ENCODE measurements around the gene MYO9A. TPM values are rescaled to one million over a fixed set of nuclear protein-coding genes. Genes with fewer than 3 reads are reported as not detected.
A peak's percentile ranks its signal among the peaks of the same experiment; 100 is the strongest.

The MYO9A gene
- total RNA-seq, 1 donor from 2014 or later, result 19.9 TPM

DNA sequence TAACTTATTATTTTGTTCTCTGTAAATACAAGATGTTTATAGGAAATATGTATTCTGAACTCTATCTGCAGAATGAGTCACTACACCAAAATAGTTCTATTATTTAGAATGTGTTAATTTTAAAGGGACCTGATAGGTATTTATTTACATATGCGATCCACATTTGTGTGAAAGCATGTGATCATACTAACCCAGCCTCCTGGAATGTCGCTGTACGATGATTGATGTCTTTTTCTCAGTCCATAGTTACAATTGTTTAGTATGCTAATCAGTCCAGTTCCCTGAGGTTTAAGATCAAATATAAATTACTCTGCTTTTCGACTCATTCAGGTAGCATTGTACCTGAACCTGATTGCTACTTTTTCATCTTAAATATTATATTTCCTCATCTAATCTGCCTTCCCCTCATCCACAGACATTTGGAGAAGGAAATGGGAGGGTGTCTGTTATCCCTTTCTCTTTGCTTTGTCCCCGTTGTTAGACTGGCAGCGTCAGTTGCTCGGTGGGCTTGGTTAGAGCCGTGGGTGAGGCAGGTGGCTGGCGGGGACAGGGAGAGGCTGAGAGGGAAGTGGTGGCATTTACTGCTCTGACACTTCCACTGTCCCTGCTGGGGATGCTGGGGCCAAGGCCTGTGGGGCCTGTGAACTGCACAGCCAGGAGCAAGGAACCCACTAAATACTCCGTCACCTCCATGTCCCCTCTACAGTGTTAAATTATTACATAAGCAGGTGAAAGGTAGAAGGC, 335.4 kb downstream of the MYO9A start:
- DNase-seq (ENCODE audit: low read depth in 2 of 2), result peak in 1 of 2 donors; percentile 28

DNA sequence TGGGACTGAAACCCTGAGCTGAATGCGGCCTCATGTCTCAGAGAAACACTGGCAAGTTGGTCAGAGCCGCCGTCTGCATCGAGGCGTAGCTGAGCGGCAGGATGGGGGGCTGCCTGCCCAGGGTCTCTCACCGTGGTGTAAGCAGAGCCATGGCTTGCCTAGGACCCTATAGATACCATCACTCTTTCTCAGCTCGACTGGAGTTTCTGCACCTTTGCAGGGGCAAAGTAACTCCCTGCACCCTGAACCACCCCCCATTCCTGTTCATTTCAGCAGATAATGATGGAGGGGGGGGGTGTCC, 336.0 kb downstream of the MYO9A start:
- DNase-seq (ENCODE audit: low read depth in 2 of 2), result no peak

DNA sequence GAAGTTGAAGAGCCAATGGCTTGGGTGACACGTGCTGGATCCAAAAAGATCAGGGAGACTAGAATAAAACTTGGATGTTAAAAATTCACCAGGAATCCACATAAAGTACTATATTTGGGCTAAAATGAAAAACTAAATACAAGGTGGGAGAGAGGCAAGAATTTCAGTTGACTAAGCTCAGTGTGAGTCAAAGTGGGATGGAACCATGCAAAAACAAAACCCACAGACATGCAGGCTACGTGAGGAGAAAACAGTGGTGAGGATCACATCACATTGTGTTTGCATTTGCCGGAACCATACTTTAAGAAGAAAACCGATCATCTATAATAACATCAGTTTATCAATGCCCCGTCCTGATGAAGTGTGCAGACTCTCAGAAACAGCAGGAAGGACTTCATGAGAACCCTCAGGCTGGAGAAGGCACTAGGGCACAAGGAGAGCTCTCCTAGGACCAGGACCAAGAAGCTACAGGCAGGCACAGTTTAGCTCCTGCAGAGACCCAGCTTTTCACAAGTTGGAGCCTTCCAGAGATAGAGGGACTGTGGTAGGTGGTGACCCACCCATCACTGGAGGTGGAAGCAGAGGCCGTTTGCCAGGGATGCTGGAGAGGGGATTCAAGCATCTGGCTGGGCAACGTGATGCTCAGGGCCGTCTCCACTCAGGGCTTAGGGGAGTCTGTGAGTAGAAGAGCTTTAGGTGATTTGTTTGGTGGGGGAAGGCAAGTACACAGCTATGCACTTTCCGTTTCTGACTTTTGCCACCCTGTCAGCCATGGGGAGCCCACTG, 336.6 kb downstream of the MYO9A start:
- no peak for DNase-seq (ENCODE audit: low read depth in 2 of 2)

DNA sequence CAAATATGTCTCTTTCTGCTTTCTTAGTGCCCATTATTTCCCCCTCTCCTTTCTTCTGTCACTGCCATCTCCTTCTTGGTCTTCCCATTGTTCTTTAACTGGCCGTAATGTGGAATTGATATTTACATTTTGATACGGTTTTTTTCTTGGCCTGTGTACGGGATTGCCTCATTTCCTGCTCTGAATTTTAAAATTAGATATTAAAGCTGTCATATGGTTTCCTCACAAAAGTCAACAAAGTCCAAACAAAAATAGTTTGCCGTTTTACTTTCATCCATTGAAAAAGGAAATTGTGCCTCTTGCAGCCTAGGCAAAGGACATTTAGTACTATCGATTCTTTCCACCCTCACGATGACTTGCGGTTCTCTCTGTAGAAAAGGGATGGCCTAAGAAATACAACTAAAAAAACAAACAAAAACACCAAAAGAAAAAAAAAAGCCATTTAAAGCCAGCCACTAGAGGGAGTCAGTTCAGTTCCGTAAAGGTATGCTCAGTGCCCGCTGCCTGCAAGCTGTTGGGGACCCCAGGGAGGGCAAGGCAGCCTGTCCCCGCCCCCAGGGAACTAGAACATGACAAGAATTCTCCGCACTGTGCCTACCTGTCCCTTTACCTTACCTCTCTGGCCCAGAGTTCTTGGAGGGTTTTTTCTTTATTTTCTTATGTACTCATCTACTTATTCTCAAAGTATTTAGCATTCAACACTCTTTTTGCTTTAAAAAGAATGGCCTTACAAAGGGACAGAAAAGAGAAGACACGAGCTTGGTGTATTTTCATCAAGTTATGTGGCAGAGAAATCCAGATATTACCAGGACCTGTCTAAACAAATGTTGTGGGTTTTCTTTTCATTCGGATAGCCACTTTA, 337.6 kb downstream of the MYO9A start:
- peak; percentile 63 to 80 for DNase-seq (ENCODE audit: low read depth in 2 of 2)

DNA sequence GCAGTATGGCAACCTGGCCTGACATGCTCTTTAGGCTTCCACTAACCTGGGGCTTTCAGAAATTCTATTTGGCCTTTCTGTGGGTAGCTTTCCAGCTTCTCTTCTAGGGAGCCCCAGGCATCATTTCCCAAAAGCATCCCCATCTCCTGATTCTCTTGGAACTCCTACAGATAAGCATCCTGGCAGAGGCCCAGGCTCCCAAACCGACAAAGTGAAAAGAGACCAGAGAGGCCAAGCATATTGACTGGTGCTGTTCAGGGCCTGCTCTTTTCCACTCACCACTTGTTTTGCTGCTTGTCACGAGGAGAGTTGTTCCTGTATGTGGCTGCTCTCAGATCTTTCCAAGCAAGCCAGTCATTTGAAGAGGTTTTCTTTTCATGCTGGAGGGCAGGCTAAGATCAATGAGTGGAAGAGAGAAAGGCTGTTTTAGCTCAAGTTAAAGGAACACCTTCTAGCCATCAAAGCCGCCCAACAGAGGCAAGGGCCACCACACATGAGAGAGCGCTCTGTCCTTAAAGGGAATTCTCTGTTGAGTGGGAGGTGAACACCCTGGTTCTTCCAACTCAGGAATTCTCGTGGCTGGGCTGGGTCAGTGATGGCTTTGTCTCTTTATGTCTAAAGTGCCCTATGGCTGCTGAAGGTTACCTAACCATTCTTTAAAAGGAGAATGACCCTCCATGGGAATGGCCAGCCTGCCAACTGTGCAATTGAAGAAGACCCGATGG, 338.7 kb downstream of the MYO9A start:
- DNase-seq (ENCODE audit: low read depth in 2 of 2), result no peak

DNA sequence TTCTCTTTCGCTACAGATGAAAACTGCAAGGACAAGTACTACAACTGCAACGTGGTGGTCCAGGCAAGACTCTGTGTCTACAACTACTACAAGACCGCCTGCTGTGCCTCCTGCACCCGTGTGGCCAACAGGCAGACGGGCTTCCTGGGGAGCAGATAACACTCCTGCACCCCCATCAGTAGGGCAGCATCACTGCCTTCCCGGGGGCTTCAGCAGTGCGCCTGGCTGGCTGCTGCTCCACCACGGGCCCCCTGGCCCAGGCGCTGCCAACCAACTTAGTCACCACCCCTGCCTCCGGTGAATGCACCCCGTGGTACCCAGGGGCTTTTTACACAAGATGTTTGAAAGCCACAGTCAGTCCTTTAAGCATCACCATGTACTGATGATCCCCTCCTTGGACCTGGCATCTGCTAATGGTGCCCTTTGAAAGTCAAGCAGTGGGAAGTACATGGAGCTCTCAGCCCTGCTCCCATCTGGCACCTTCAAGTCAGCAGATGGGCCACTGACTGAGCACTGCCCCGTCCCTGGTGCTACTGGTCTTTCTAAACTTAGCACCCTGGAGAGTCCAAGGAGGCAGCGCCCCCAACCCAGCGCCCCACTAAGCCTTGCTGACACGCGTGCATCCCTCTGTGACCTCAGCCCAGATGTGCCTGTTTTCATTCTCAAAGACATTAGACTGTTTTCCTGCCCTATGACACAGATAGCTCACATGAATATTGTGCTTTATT, 340.6 kb downstream of the MYO9A start:
- no peak for DNase-seq (ENCODE audit: low read depth in 2 of 2)

DNA sequence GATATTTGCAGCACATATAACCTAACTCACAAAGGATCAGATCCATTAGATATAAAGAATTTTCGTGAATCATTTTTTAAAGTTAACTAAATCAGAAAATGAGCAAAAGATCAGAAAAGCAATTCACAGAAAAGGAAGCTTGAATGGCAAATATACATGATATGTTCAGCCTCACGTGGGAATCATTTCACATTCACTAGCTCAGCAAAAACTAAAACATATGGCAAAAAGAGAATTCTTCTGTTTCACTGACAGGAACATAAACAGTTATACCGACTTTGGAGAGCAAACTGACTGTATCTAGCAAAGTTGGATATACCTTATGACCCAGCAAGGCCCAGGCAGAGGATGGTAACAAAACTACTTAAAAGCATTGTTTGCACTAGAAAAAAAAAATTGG, 341.6 kb downstream of the MYO9A start:
- DNase-seq (ENCODE audit: low read depth in 2 of 2), result no peak

DNA sequence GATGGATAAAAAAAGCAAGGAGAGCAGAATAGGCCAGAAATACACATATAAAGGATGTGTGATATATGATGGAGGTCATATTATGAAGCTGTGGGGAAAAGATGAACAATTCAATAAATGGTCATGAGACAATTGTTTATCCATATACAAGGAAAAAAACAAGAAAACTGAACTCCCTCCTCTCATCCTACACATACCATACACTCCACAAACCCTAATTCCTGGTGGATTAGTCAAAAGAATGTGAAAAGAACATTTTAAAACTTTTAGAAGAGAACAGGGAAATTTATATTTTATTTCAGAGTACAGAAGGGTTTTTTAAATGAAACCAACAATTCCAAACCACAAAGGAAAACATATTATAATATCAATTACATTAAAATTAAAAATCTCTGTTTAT, 342.1 kb downstream of the MYO9A start:
- no peak for DNase-seq (ENCODE audit: low read depth in 2 of 2)

DNA sequence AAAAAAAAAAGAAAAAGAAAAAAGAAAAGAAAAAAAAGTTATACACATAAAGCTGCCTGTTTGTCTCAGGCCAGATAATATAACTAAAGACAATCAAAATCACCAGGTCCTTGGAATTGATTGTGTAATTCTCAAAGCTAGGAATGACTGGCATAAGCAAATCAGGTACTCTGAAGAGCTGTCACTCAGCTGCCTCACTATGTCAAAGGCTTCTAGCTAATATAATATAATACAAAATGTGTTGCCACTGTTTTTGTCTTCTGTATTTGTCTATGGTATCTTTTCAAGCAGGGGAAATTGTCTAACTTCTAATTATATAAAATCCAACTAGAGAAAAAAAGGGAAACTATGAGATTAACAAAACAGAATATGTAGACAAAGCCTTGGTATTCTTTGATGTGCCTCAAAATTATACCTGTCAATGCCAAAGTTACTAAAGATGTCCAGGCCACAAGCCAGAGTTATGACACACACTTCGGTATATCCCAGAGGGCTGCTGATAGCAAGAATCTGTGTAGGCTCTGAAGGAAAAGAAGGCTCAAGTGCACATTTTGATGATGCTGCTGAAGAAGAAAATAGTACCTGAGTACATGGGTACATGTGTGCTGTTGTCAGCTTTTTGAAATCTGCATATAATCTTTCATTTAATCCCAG, 344.6 kb downstream of the MYO9A start:
- DNase-seq (ENCODE audit: low read depth in 2 of 2), result no peak

Other genes starting within 250 kb of the MYO9A start
- gene SENP8, start 253 bp upstream of the MYO9A start, total RNA-seq, result 1.0 and 1.4 TPM in 2 replicates
- gene GRAMD2A, start 79.6 kb upstream of the MYO9A start, total RNA-seq, result 0.13 TPM in 2 replicates
- gene PKM, start 113.0 kb upstream of the MYO9A start, total RNA-seq, result 682 and 1,022 TPM in 2 replicates
- gene PARP6, start 154.4 kb upstream of the MYO9A start, total RNA-seq, result 7.1 and 13.3 TPM in 2 replicates
- 0.13 TPM in 1 of 2 replicates, not detected in the other for gene CELF6, start 202.0 kb upstream of the MYO9A start, total RNA-seq